ENCODE results near the gene DBX1.

Gene DBX1

DNA sequence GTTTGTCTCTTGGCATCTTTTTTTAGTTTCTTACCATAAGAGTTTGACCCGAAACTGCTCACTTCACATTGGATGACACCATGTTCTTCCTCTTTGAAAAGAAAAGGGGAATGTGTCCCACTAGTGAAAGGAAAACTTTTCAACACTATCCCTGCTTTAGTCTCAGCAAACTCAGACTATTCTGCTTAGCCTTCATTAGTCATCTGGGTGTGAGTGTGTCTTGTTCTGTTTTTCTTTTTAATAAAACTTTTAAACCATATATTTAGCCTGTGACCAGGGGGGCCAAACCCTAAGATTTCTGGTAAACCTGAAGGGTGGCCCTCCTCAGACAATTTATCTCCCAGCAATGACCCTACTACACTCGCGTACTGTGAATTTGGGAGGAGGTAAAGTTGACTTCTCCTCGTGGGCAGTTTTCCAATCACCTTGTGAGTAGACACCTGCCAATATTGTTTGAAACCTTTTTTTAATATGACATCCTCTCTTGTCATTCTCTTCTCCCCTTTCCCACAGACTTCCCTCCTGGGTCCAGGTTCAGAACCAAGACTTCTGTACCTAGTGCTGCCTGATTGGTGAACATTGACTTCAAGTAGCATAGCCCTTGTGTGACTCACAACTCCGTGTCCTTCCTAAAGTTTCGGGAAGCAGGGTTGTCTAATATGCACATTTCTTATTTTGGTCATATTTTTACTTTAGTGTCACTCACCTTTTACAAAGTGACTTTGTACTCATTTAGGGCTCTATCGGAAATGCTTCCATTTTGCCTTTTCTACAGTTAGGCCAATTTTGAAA is 39.9 kb downstream of the DBX1 start:
- TF ChIP-seq, protein P1, sequence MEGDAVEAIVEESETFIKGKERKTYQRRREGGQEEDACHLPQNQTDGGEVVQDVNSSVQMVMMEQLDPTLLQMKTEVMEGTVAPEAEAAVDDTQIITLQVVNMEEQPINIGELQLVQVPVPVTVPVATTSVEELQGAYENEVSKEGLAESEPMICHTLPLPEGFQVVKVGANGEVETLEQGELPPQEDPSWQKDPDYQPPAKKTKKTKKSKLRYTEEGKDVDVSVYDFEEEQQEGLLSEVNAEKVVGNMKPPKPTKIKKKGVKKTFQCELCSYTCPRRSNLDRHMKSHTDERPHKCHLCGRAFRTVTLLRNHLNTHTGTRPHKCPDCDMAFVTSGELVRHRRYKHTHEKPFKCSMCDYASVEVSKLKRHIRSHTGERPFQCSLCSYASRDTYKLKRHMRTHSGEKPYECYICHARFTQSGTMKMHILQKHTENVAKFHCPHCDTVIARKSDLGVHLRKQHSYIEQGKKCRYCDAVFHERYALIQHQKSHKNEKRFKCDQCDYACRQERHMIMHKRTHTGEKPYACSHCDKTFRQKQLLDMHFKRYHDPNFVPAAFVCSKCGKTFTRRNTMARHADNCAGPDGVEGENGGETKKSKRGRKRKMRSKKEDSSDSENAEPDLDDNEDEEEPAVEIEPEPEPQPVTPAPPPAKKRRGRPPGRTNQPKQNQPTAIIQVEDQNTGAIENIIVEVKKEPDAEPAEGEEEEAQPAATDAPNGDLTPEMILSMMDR (IDR thresholded peaks at IDR 0.05) = no peak
- Histone ChIP-seq H3K4me3 (no peak overlapping the region), H3K27ac (no peak overlapping the region)
- no peak for DNase-seq (ENCODE audit: low spot score)

- no peak for DNase-seq (ENCODE audit: low spot score)
- H3K4me3 ChIP-seq = no peak overlapping the region
- TF ChIP-seq, protein P1 (IDR thresholded peaks at IDR 0.05) = no peak
- H3K27ac ChIP-seq = no peak overlapping the region
These were observed 41.0 kb downstream of the DBX1 start for GRCh38 chr11:20119315-20119714.

- Histone ChIP-seq H3K4me3 (no peak overlapping the region), H3K27ac (no peak overlapping the region)
- DNase-seq (ENCODE audit: low spot score) = no peak
- TF ChIP-seq, protein P1 (IDR thresholded peaks at IDR 0.05) = no peak
These were observed 42.1 kb downstream of the DBX1 start for GRCh38 chr11:20118209-20118608.

- no peak for DNase-seq (ENCODE audit: low spot score)
- H3K27ac ChIP-seq = no peak overlapping the region
- H3K4me3 ChIP-seq = no peak overlapping the region
- TF ChIP-seq, protein P1 (IDR thresholded peaks at IDR 0.05) = no peak
These were observed 43.0 kb downstream of the DBX1 start for GRCh38 chr11:20117291-20117690.

DNA sequence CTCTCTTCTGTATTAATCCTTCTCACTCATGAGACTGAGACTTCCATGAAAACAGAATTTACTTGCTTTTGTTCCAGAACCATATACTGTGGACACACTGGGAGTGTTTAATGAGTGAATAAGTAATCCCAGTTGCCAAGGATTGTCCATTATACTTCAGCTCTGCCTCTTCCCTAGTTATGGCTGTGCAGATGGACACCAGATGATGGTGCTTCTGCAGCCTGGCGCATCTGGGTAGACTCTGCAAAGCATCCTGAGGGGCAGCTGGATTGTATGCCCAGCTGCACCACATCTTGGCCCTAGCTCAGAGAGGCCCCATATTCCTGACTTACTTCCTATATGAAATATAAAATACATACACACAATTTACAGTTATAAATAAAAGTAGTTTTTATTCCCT is 43.5 kb downstream of the DBX1 start:
- TF ChIP-seq, protein P1 (IDR thresholded peaks at IDR 0.05) = no peak
- Histone ChIP-seq H3K4me3 (no peak overlapping the region), H3K27ac (peak overlapping the region in 1 of 2 donors; percentile 5)
- DNase-seq (ENCODE audit: low spot score) = no peak

DNA sequence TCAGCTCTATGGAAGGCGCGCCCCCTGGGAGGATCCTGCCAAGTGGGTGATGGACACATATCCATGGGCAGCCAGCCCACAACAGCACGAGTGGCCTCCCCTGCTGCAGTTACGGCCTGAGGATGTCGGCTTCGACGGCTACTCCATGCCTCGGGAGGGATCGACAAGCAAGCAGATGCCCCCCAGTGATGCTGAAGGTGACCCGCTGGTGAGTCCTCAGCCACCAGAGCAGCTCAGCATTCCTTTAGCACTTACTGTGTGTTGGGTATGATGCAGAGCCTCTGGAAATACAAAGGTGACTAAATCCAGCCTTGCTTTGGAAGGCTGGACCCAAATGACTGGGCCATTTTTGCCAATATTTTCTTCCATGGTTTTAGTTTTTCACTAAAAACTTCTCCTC is 45.7 kb downstream of the DBX1 start:
- DNase-seq (ENCODE audit: low spot score) = peak; percentile 58
- peak overlapping the region; percentile 0 to 19 for H3K27ac ChIP-seq
- no peak overlapping the region for H3K4me3 ChIP-seq
- TF ChIP-seq, protein P1 (IDR thresholded peaks at IDR 0.05) = no peak

GRCh38 chr11:20113149-20113438 is 47.2 kb downstream of the DBX1 start:
- peak overlapping the region; percentile 61 for H3K4me3 ChIP-seq
- H3K27ac ChIP-seq = peak overlapping the region; percentile 93 to 96
- DNase-seq (ENCODE audit: low spot score) = no peak
- TF ChIP-seq, protein P1 (IDR thresholded peaks at IDR 0.05) = no peak

Data from coronary artery (tissue), 2 donors.